Central memory CD4-positive, alpha-beta T cell (primary cell): Measurements from ENCODE around the gene RNF150.
"Not testable (repeated sequence)": the region's sequence is repeated elsewhere in the genome, so short reads cannot be mapped to it uniquely, and the experiment has no call there.

Experiments used
- DNase-seq: peaks from one replicate; pipeline ENCODE4 v3.0.0; 2022
- total RNA-seq, 3 experiments: gene quantifications; one replicate each; lab custom pipeline; 2026; lab: John Stamatoyannopoulos, UW

Gene RNF150
- total RNA-seq: 0 to 0.04 (median 0) reads per million in 3 experiments

DNA sequence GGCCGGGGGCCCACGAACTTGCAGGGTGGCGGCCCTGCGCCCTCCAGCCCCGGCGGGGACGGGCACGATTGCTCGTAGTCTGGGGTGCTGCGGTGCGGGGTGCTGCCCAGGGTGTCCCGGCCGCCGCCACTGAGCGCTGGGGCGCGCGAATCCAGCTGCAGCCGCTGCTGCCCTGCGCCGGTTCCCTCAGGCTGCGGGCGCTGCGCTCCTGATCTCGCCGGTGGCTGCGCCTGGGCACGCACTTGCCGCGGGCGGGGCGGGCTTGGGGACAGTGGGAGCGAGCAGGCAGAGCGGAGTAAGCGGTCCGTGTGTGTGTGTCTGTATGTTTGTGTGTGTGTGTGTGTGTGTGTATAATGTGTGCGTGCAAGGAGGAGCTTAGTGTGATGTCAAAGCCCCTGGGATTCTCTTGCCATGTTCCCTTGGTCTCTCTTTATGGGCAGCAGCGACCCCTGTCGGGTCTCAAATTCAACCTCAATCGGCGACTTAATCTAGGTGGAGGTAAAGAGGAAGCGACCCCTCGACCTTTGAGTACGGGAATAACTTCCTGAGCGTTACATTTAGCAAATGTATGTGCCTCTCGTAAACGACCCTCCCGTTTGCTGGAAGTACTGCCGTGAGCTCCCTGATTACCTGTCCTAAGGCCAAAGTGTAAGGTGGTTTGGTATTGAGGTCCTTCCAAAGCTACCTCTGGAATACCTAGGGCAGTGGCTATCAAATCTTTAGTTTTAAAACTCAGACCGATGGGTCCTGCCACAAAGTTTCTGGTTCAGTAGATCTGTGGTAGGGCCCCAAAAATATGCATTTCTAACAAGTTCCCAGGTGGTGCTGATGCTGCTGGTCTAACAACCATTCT is at the start of gene RNF150:
Gene RNF150, minus strand, starts transcription at position 324 of the 853 bp plus-strand sequence.
- DNase-seq: no peak

DNA sequence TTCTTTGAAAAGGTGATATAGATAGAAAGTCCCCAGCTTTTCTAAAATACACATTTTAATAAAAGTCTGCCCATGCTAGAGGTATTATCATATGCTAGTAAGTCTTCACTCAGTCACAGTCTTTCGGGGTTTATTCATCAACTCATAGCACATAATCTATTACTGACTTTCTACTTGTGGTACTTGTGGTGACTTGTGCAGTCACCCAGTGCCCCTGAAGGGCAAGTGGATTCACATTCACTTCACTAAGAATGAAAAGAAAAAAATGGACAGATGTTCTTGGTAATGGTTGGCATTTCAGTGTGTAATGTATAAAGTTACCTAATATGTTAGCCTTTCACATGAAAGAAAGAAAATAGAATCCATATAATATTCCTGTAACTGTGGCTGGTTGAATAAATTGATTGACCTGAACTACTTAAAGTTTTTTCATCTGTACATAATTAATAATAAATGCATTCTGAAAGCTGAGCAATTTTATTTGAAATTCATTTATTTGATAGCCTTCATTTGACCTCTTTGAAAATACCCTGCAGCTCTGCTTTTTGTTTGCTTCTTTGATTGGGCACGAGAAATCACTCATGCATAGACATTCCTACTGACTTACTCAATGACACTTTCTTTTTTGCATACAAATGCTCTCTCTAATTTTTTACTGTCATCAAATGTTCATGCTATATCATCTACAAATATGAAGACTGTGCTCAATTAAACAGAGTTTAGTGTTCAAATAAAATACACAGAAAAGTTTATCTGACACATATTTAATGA is 47.9 kb upstream of the RNF150 start:
- DNase-seq: no peak

DNA sequence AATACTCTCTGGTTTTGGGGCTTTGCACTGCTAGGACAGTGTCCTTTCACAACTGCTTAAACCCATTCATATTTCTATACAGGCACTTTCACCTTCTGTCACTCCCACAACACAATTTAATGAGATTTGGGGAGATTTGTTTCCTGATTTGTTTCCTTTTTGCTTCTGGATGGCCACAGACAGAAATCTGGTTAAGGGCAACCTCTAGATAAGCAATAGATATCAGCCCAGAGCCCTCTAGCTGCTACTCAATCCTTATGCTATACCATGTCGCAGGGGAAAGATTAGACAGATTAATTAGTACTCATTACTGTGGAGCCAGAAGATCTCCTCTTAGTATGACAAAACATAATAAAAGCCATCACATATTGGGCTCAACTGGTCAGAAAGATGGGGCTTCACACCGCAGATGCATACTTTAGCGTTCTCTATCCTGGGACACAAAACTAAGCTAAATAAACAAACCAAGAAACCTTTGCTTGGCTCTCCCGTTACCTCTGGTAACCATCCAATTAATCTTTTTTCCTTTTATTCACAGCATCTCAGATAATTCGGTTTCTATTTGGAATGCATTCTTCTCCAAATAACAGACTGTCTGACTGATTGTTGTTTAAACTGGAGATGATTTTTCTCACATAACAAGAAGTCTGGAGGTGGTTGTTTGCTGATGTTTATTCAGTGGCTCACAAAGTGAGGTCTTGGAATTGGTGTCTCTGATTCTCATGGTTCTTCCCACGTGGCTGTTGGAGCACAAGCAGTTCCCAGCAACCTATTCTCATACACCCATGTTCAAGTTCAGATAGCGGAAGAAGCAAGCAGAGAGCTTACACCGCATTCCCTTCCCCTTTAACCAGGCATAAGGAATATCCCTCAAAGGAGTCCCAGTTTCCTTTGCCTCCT is 46.5 kb upstream of the RNF150 start:
- no peak for DNase-seq

DNA sequence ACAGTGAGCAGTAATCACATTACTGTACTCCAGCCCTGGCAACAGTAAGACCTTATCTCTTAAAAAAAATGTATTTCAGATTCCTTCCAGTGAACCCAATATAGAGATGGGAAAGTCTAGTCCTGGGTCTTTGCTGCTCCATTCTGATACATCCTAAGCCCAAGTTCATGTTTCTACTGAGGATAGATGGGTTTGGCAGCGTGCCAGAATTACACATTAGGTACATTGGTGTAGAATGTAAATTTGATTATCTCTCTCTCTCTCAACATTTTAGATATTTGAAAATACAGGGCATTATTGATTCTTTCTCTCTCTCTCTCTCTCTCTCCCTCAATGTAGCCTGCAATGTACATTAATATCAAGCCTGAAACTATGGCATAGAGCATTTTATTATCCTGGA is 43.9 kb upstream of the RNF150 start:
- no peak for DNase-seq

DNA sequence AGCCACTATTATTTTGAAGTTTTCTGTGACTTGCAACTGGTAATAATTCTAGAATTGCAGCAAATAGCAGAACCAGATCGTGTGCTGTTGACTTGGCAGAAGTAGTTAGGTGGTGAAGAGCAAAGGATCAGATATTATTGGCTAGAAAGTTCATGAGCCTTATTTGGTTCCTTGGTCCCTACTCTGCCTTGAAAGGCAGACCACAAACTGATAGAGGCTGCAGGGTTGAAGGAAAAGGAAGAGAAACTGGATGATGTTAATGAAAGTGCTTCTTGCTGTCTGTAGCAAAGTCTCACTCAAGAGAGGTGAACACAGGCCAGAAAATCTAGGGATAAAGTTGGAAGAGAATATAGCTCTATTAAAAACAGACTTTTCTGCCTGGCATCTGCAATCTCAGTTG is 41.2 kb upstream of the RNF150 start:
- DNase-seq: no peak

DNA sequence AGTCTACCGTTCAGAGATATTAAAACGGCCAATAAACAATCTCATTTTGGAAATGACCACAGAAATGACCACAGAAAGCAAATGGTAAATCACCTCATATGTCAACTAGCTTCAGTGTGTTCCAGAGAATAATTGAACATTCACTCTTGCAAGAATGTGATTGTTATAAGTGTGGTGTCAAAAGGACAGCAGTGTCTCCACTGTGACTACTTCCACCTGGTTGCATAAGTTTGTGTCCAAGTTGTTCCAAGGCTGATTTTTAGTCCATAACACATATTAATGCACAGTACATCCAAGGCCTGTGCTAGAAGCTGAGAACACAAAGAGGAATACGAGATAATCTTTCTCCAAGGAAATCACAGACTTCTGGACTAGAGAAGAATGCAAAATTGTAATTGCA is 37.4 kb upstream of the RNF150 start:
- no peak for DNase-seq

DNA sequence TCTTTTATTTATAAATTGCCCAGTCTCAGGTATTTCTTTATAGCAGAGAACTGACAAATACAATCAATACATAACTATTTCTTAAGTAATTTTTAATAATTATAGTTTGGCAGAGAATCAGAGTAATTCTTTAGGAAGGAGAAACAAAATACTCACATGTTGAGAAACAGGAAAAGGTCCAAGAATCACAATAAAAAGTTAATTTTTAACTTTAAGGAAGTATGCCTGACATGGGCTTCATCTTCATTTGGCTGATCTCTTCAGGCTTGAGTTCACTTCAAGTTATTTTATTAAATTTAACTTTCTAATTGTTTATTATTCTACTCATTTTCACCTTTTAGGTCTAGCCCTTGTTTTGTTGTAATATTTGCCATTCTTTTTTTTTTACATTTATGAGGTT is 36.1 kb upstream of the RNF150 start:
- DNase-seq: no peak

DNA sequence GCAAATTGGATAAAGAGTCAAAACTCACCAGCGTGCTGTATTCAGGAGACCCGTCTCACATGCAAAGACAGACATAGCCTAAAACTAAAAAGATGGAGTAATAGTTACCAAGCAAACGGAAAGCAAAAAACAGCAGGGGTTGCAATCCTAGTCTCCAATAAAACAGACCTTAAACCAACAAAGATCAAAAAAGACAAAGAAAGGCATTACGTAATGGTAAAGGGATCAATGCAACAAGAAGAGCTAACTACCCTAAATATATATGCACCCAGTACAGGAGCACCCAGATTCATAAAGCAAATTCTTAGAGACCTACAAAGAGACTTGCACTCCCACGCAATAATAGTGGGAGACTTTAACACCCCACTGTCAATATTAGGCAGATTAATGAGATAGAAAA is 31.7 kb upstream of the RNF150 start:
- not testable (repeated sequence) for DNase-seq

DNA sequence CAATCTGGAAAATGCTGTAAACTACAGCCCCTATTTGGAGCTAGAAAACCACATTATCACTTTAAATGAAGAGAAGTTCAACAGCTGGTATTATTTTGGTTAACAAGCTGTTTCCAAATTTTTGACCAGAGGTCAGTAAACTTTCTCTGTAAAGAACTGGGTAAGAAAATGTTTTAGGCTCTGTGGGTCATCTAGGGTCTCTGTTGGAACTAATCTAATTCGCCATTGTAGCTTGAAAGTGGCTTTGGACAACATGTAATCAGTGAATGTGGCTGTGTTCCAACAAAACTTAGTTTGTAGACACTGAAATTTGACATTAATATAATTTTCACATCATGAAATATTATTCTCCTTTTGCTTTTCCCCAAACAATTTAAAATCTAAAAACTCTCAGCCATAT is 25.8 kb upstream of the RNF150 start:
- DNase-seq: no peak

DNA sequence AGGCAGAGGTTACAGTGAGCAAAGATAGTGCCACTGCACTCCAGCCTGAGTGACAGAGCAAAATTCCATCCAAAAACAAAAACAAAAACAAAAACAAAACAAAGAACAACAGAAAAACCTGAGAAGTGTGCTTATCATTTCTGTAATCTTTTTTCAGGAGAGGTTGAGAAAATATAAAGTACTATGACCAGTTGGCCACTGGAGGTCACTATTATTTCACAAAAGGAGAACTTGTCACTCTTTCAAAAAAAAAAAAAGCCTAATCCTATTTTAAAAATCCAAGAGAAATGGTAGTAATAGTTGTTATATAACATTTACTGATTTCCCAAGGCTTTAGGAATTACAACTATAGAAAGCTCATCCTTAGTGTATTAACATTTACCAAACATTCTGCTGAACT is 24.9 kb upstream of the RNF150 start:
- DNase-seq: no peak

DNA sequence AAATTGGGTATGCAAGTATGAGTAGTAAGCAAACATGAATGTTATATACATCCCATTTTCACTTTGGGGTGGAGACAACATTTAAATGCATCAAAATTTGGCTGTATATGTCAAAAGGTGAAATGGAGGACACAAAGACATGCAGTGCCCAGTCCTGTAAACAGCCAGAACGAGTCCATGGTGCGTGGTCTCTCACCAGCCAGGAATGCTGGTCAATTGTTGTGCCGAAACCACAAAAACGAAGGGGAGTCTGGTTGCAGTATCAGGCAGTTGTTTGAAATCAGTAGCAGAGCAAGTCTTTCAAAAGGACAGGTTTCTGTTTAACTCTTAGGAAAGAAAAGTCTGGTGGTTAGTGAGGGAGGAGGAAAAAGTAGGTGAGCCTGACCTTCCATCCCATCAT is 22.3 kb upstream of the RNF150 start:
- DNase-seq: no peak

DNA sequence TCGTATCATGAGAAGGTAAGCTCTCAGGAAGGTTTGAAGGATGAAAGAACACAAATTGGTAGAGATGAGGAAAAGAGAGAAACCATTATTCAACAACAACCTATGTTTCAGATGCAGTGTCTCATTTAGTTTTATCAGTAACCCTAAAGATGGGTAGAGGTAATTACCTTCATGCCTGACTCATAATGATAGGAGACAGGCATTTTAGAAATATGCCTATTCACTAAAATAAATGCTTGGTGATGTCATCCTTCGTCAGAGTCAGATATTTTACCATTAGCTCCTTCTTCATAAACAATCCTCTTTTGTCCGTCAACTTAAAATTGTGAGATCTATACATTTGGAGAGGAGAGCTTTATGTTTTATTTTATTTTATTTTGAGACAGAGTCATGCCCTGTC is 21.5 kb upstream of the RNF150 start:
- no peak for DNase-seq

DNA sequence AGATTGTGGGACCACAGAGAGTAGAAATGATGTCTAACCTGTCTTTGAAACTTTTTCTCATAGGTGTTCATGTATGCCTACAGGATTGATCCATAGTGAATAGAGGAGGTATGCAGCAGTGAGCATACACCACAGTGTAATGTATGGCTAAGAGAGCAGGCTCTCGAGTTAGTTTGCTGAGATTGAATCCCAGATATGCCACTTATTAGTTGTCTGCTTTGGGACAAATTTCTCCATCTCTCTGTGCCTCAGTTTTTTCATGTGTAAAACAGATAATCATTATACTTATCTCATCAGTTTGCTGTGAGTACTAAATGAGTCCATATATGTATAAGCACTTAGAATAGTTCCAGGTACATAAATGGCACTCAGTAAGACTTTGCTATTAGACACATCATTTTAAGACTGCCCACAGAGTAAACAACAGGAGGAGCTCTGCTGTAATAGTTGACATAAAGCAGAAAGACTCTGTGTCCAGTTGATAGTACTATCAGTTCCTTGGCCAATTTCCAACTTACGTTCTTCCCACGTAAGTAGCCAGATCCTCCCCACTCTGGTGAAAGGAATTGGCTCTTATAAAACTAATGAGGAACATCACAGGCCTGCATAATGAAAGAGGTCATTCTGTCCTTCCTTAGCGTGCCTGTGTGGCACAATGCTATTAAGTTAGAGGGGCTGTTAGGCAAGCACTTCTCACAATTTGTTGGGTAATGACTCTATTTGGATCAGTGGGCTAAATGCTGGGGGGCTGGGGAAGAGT is 20.7 kb upstream of the RNF150 start:
- DNase-seq: no peak

DNA sequence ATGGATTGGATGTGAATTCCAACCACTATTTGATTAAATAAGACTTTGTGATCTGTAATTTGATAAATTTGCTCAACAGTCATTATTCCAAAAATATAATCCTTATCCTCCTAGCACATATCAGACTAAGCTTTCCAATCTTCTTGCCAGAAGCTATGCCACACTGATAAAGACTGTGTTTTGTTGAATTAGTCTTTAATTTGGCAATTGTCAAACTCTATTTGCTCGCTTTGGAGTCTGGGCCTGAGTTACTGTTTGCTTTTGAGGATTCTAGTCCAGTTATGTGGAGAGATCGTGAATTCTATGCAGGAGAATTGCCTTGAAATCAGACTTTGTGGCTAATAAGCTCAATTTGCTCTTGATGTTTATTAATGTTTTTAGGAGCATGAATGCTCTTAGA is 10.9 kb upstream of the RNF150 start:
- no peak for DNase-seq

DNA sequence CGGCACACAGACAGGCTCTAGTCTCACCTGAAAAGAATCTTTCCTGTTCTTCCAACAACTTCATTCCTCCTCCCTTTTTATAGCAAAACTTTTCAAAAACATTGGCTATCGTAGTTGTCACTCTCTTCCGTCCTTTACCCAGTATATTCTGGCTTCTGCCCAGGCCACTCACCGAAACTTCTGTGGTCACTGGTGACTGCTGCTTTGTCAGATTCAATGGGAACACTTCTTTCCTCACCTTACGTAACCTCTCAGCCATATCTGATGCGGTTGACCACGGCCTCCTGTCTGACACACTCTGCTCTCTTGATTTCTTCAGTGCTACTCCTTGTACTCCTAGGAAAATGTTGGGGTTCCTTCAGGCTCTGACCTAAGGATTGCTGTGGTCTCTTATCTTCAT is 9.2 kb upstream of the RNF150 start:
- no peak for DNase-seq

DNA sequence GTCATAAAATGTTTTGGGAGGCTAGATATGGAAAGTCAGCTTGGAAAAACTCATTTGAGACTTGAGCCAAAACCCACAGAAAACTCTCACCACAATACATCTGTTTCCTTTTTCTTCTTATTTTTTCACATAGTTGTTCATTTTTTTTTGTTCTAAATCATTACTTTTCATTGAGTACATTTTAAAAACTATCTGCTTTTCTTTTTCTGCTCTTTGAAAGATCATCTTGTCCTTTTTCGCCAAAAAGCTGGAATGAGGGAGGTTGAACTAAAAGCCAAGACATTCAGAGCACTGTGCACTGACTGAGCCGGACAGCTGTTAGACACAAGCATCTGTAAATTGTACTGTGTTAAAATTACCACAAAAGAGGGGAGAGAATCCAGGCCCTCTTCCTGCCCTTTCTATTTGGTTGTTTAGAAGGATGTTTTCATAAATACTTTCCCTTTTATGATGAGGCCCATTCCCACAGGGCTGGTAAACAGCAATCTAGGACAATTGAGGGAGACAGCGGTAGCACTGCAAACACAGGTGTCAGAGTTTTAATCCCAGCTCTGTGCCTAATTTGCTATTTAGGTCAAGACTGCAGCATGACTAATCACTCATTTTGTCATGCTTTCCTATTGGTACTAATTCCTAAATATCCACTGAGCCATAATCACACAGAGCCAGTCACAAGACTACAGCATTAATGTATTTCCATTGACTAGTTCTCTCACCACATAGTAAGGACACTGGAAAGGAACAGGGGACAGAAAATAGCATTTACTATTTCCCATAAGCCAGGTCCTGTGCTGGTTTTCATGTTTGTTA is 7.3 kb upstream of the RNF150 start:
- DNase-seq: no peak

DNA sequence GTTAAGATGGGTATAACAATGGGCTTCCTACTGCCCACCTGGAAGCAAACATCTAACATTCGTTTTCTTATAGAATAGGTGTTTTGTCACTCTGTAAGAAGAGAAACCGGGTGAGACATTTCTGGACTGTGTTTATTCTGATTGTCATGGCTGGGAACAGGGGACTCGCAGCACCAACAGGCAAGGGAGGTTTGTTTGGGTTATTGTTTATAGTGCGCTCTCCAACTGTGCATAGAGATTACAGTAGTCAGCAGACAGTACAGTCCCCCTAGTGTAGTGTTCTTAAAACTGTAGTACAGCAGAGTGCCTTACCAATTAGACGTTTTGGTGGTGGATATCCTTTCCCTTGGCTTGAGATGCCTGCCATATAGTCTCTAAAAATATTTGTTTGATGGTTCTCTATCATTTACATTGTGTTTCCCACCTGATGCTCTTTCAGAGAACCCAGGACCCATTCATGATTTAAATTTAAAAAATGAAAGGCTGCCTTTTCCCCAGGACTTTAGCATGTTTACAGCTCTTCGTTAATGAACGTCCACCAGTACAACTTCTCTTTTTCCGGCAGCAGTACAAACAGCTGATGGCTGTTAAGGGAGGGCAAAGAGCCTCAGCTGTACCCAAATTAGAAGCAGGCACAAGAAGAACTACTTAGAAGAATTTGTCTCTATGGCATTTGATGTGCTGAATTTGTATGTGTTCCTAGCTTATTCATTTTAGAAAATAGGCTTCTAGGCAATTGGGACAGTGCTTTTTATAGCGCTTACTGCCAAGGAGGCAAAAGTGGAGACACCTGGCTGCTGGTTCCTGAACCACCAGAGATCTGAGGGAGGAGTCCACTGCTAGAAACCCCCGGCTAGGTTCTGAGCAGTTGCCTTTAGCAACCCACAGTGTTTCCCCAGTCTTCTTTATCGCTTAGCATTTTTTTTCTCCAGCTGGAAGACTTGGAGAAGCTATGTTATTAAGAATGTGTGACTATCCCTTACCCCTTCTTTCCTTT is 1.0 kb upstream of the RNF150 start:
- DNase-seq: no peak

DNA sequence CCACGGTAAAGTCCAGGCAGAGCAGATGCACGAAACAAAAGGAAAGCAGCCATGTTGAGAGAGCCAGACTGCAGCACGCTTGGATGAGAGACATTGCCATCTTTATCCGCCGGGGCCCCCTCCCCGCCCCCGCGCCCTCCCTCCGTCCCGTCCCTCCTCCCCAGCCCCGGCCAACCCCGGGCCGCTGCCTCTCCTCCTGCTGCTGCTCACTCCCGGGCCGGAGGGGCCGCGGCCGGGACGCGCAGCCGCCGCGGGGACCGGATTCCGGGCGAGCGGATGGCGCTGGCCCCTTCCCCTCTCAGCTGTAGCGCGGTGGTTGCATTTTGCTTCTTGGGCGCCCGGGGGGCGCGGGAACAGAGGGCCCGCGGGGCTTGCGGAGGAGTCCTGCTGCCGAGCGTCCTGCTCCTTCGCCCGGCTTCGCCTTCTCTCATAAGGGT is 542 bp downstream of the RNF150 start:
- DNase-seq: no peak

DNA sequence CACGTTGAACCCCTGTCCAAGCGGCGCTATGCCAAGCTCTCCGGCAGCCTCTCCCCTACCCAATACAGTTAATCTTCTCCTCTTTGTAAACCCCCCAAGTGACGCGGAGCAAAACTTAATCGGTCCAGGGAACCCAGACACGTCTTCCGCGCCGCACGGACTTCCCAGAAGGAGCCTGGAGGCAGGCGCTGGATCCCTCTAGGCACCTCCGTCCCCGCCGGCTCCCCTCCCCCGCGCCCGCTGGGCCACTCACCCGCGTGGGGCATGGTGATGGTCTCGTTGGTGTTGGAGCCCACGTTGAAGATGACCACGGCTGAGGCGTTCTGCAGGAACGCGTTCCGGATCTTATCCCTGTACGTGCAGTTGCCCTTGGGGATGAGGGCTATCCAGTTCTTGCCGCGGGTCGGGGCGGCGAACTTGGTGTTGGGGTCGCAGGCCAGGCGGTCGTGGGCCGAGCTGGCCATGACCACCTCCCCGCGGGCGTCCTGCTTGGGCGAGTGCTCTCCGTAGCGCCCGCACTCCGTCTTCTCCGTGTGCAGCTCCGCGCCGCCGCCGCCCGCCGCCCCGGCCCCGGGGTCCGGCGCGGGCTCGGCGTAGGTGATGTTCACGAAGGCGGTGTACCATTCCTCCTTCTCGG is 1.1 kb downstream of the RNF150 start:
- no peak for DNase-seq

DNA sequence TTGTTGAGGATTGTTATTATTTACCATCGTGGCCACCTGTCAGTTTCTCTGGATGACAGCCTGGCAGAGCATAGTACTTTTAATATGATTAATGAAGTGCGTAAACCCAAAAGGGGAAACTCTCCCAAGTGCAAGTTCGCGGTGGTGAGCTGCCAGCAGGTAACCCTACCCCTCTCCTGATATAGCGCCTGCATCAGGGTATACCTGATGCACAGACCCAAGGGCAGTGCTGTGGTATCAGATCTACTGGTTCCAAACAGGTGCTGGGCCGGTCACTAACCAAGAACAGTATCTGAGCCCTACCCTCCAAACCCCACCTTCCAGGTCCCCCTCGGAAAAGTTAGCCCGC is 1.6 kb downstream of the RNF150 start:
- no peak for DNase-seq
